PC-3 (cell line): ENCODE results near the gene POLD4.

Experiments used
- CTCF ChIP-seq: fragments of 300-600 bp; sonication (generic); conservative IDR thresholded peaks from 2 replicates; pipeline ENCODE4 v1.5.1; 2017; ENCODE audit warnings: antibody characterized with exemption, low read depth, mild to moderate bottlenecking, low read length
- EZH2 ChIP-seq: fragments of 300-600 bp; sonication (generic); IDR thresholded peaks from one replicate; pipeline ENCODE4 v1.6.1; 2017; ENCODE audit warnings: antibody characterized with exemption, mild to moderate bottlenecking, low read length; ENCODE audit not compliant: unreplicated experiment

GRCh38 chr11:67397536-67397935, 44.2 kb upstream of the POLD4 start:
- TF ChIP-seq CTCF = no peak
- no peak for TF ChIP-seq EZH2
